SK-N-SH (cell line): ENCODE measurements around the gene FLRT2.

Experiments used
- CTCF ChIP-seq: fragments of 200-600 bp; sonication (generic); IDR thresholded peaks from 2 replicates; pipeline ENCODE4 v1.6.1; 2017; ENCODE audit warnings: antibody characterized with exemption, mild to moderate bottlenecking, moderate library complexity
- MAX ChIP-seq: IDR thresholded peaks from 2 replicates; pipeline ENCODE4 v1.4.0; 2012; ENCODE audit warnings: low read depth
- POLR2AphosphoS5 ChIP-seq: IDR thresholded peaks from 2 replicates; pipeline ENCODE4 v1.6.1; 2012; ENCODE audit warnings: low read depth, low read length
- RCOR1 ChIP-seq: fragments of 150-350 bp; IDR thresholded peaks from 2 replicates; pipeline ENCODE4 v1.6.1; 2017; ENCODE audit warnings: antibody characterized with exemption, low read length
- RXRA ChIP-seq: IDR thresholded peaks from 2 replicates; pipeline ENCODE4 v1.4.0; 2012; ENCODE audit warnings: low read depth, mild to moderate bottlenecking, borderline replicate concordance
- TEAD4 ChIP-seq: IDR thresholded peaks from 2 replicates; pipeline ENCODE4 v1.4.0; 2012; ENCODE audit warnings: mild to moderate bottlenecking, borderline replicate concordance; ENCODE audit not compliant: insufficient read depth
- YY1 ChIP-seq: IDR thresholded peaks from 2 replicates; pipeline ENCODE4 v1.4.0; 2012; ENCODE audit warnings: low read depth, mild to moderate bottlenecking

DNA sequence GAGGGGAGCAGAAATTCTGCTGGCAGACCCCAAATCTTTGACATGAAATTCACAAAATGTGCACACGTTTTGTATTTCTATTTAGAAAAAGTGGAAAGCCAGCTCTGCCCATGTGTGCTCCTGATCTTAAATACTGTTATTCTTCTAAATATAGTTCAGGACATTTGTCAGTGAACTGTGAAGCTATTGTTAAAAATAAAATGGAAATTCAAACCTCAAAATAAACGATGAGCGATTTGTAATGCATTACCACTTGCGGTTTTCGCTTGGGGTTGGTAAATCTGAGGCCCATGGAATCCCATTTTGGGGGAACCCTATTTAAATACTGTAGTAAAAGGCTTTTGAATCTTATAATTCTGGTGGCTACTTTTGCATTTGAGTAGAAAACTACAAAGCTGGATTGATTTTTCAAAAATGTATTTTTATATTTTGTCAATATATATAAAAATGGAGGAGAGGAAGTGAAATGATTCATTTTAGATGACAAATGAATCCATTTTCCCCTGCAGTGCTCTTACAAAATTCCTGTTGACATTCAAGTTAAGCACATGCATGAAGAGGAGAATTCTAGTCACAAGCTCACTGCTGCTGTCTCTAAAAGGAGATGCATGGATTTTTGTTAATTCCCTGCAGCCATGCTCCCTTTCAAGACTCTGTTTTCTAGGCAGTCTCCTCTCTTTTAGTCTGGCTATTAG, 47.1 kb downstream of the FLRT2 start:
- TF ChIP-seq POLR2AphosphoS5 (no peak), RCOR1 (no peak), RXRA (no peak), CTCF (no peak), YY1 (no peak), TEAD4 (no peak), MAX (no peak)
